DOHH2 (cell line): ENCODE measurements around the gene TNPO3.
"Not testable (repeated sequence)": the region's sequence is repeated elsewhere in the genome, so short reads cannot be mapped to it uniquely, and the experiment has no call there.

ENCODE experiments used
- H3F3A ChIP-seq: fragments of 200-600 bp; sonication (generic), shearing (Covaris generic); 2 replicates; pipeline ENCODE4 v1.6.0; 2016; ENCODE audit warnings: antibody characterized with exemption, mild to moderate bottlenecking; ENCODE audit not compliant: control insufficient read depth, insufficient read depth
- H3K27ac ChIP-seq: fragments of 200-600 bp; sonication (generic); 2 replicates; pipeline ENCODE4 v1.5.1; 2014; ENCODE audit warnings: low read depth, mild to moderate bottlenecking, low read length, moderate library complexity
- H3K27me3 ChIP-seq: fragments of 200-600 bp; sonication (generic); 2 replicates; pipeline ENCODE4 v1.6.1; 2014; ENCODE audit warnings: mild to moderate bottlenecking, low read length, mixed read lengths; ENCODE audit not compliant: control insufficient read depth
- H3K36me3 ChIP-seq: fragments of 200-600 bp; sonication (generic); 2 replicates; pipeline ENCODE4 v1.6.1; 2014; ENCODE audit warnings: mild to moderate bottlenecking, low read length, moderate library complexity, mixed read lengths; ENCODE audit not compliant: control insufficient read depth
- H3K4me1 ChIP-seq: fragments of 200-600 bp; sonication (generic); 2 replicates; pipeline ENCODE4 v1.6.1; 2014; ENCODE audit warnings: mild to moderate bottlenecking, low read length, mixed read lengths; ENCODE audit not compliant: control insufficient read depth
- H3K4me2 ChIP-seq: fragments of 200-600 bp; sonication (generic); 2 replicates; pipeline ENCODE4 v1.6.0; 2014; ENCODE audit warnings: mild to moderate bottlenecking, low read length, moderate library complexity
- H3K4me3 ChIP-seq: fragments of 200-600 bp; sonication (generic); 2 replicates; pipeline ENCODE4 v1.5.1; 2014; ENCODE audit warnings: mild to moderate bottlenecking, low read length, mixed read lengths
- H3K79me2 ChIP-seq: fragments of 200-600 bp; sonication (generic); 2 replicates; pipeline ENCODE4 v1.6.1; 2014; ENCODE audit warnings: mild to moderate bottlenecking, low read length, mixed read lengths; ENCODE audit not compliant: control insufficient read depth
- H3K9me2 ChIP-seq: fragments of 200-600 bp; sonication (generic); replicated peaks from 2 replicates; pipeline ENCODE4 v1.6.1; 2014; ENCODE audit warnings: mild to moderate bottlenecking, low read length, mixed read lengths; ENCODE audit not compliant: control insufficient read depth
- H3K9me3 ChIP-seq: fragments of 200-600 bp; sonication (generic); 2 replicates; pipeline ENCODE4 v1.6.1; 2014; ENCODE audit warnings: antibody characterized with exemption, low read length, mixed read lengths; ENCODE audit not compliant: control insufficient read depth, insufficient read depth
- H4K20me1 ChIP-seq: fragments of 200-600 bp; sonication (generic); 2 replicates; pipeline ENCODE4 v1.6.0; 2014; ENCODE audit warnings: low read depth, mild to moderate bottlenecking, antibody characterized with exemption, low read length, moderate library complexity; ENCODE audit not compliant: control insufficient read depth, insufficient read depth
- EZH2phosphoT487 ChIP-seq: fragments of 200-600 bp; sonication (generic); IDR thresholded peaks from 2 replicates; pipeline ENCODE4 v1.6.1; 2017; ENCODE audit warnings: borderline replicate concordance, mild to moderate bottlenecking, antibody characterized with exemption, low read length, moderate library complexity, mixed read lengths
- TF ChIP-seq, protein P1 (sequence below): fragments of 200-600 bp; sonication (generic); IDR thresholded peaks from one replicate; pipeline ENCODE4 v1.5.1; 2014; ENCODE audit warnings: antibody characterized with exemption, mild to moderate bottlenecking, low read depth, low read length; ENCODE audit not compliant: poor library complexity, severe bottlenecking

The TNPO3 gene

DNA sequence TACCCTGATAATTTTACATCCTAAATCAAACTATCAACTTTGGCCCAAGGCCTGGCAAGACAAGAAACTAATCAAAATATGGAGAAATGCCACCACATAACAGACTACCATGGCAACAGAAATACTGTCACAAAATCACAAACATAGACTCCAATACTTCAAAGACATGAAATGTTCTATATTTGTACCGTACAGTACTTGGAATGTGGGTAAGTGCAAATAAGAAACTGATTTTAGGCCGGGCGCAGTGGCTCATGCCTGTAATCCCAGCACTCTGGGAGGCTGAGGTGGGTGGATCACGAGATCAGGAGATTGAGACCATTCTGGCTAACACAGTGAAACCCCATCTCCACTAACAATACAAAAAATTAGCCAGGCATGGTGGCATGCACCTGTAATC is 9.2 kb downstream of the TNPO3 start:
- H3K79me2 ChIP-seq = peaks cover 98% of the 10 kb centered on the region
- H3F3A ChIP-seq = no peaks in the 10 kb centered on the region
- no peak overlapping the region for H3K4me2 ChIP-seq
- peaks cover 34% of the 10 kb centered on the region for H3K36me3 ChIP-seq
- H3K27me3 ChIP-seq = no peaks in the 10 kb centered on the region
- H3K27ac ChIP-seq = no peak overlapping the region
- peaks cover 24% of the 10 kb centered on the region for H3K4me1 ChIP-seq
- no peaks in the 10 kb centered on the region for H3K9me2 ChIP-seq
- H3K9me3 ChIP-seq = no peaks in the 10 kb centered on the region
- H4K20me1 ChIP-seq = peaks cover 20% of the 10 kb centered on the region
- no peak overlapping the region for H3K4me3 ChIP-seq
- TF ChIP-seq, protein P1, sequence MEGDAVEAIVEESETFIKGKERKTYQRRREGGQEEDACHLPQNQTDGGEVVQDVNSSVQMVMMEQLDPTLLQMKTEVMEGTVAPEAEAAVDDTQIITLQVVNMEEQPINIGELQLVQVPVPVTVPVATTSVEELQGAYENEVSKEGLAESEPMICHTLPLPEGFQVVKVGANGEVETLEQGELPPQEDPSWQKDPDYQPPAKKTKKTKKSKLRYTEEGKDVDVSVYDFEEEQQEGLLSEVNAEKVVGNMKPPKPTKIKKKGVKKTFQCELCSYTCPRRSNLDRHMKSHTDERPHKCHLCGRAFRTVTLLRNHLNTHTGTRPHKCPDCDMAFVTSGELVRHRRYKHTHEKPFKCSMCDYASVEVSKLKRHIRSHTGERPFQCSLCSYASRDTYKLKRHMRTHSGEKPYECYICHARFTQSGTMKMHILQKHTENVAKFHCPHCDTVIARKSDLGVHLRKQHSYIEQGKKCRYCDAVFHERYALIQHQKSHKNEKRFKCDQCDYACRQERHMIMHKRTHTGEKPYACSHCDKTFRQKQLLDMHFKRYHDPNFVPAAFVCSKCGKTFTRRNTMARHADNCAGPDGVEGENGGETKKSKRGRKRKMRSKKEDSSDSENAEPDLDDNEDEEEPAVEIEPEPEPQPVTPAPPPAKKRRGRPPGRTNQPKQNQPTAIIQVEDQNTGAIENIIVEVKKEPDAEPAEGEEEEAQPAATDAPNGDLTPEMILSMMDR = no peak
- no peak for TF ChIP-seq EZH2phosphoT487

GRCh38 chr7:129043012-129043411 is 11.9 kb downstream of the TNPO3 start:
- Histone ChIP-seq H3K27ac (no peak overlapping the region), H3K4me3 (no peak overlapping the region), H3K9me2 (no peaks in the 10 kb centered on the region), H3K4me1 (peaks cover 30% of the 10 kb centered on the region), H3K4me2 (no peak overlapping the region), H3K36me3 (peaks cover 40% of the 10 kb centered on the region), H3F3A (no peaks in the 10 kb centered on the region), H3K27me3 (no peaks in the 10 kb centered on the region), H4K20me1 (peaks cover 10% of the 10 kb centered on the region; the same call in 1 of the 2 replicates), H3K79me2 (peaks cover 100% of the 10 kb centered on the region), H3K9me3 (no peaks in the 10 kb centered on the region)
- no peak for TF ChIP-seq EZH2phosphoT487
- TF ChIP-seq, protein P1 = no peak

- Histone ChIP-seq H3K27me3 (no peaks in the 10 kb centered on the region), H3K79me2 (peaks cover 100% of the 10 kb centered on the region), H4K20me1 (peaks cover 10% of the 10 kb centered on the region; the same call in 1 of the 2 replicates), H3F3A (no peaks in the 10 kb centered on the region), H3K9me3 (no peaks in the 10 kb centered on the region), H3K4me3 (no peak overlapping the region), H3K4me2 (no peak overlapping the region), H3K36me3 (peaks cover 50% of the 10 kb centered on the region), H3K27ac (no peak overlapping the region), H3K9me2 (no peaks in the 10 kb centered on the region), H3K4me1 (peaks cover 30% of the 10 kb centered on the region)
- no peak for TF ChIP-seq EZH2phosphoT487
- TF ChIP-seq, protein P1 = no peak
Observed at GRCh38 chr7:129041142-129042085, 13.5 kb downstream of the TNPO3 start.

DNA sequence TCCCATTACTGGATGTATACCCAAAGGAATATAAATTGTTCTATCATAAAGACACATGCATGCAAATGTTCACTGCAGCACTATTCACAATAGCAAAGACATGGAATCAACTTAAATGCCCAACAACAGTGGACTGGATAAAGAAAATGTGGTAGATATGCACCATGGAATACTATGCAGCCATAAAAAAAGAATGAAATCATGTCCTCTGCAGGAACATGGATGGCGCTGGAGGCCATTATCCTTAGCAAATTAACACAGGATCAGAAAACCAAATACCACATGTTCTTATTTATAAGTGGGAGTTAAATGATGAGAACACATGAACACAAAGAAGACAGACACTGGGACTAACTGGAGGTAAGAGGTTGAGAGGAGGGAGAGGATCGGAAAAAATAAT is 16.4 kb downstream of the TNPO3 start:
- H3K27me3 ChIP-seq = not testable (repeated sequence)
- Histone ChIP-seq H3K36me3 (peaks cover 69% of the 10 kb centered on the region), H3K4me1 (peaks cover 18% of the 10 kb centered on the region)

More for the DNA sequence above, 16.4 kb downstream of the TNPO3 start:
- H3F3A ChIP-seq, H3K9me3 ChIP-seq, H4K20me1 ChIP-seq, H3K27ac ChIP-seq, H3K9me2 ChIP-seq, H3K4me3 ChIP-seq, H3K4me2 ChIP-seq: not testable (repeated sequence)
- H3K79me2 ChIP-seq = peaks cover 96% of the 10 kb centered on the region
